Loucy (cell line): ENCODE data around the gene GDAP2.

Experiments
- H2AFZ ChIP-seq: fragments of 200-600 bp; sonication (generic); 2 replicates; pipeline ENCODE4 v1.6.0; 2016; ENCODE audit warnings: antibody characterized with exemption, mild to moderate bottlenecking, low read length, moderate library complexity
- H3F3A ChIP-seq: fragments of 200-600 bp; 2 replicates; pipeline ENCODE4 v1.6.0; 2016; ENCODE audit warnings: antibody characterized with exemption, low read depth, mild to moderate bottlenecking
- H3K27me3 ChIP-seq: fragments of 200-600 bp; sonication (generic); 2 replicates; pipeline ENCODE4 v1.6.1; 2014; ENCODE audit warnings: low read length, mild to moderate bottlenecking; ENCODE audit not compliant: insufficient read depth, poor library complexity, severe bottlenecking
- H3K36me3 ChIP-seq: fragments of 200-600 bp; sonication (generic); 2 replicates; pipeline ENCODE4 v1.6.1; 2016; ENCODE audit warnings: low read length; ENCODE audit not compliant: insufficient read depth
- H3K4me1 ChIP-seq: fragments of 200-600 bp; sonication (generic); 2 replicates; pipeline ENCODE4 v1.5.1; 2014; ENCODE audit warnings: low read length, mild to moderate bottlenecking; ENCODE audit not compliant: insufficient read depth, poor library complexity, severe bottlenecking
- H3K4me2 ChIP-seq: fragments of 200-600 bp; sonication (generic); 2 replicates; pipeline ENCODE4 v1.6.0; 2014; ENCODE audit warnings: antibody characterized with exemption, low read length, low read depth, mild to moderate bottlenecking; ENCODE audit not compliant: poor library complexity, severe bottlenecking
- H3K4me3 ChIP-seq: fragments of 200-600 bp; sonication (generic); 2 replicates; pipeline ENCODE4 v1.5.1; 2014; ENCODE audit warnings: low read length, mild to moderate bottlenecking, mixed read lengths; ENCODE audit not compliant: poor library complexity, severe bottlenecking
- H3K79me2 ChIP-seq: fragments of 200-600 bp; sonication (generic); 2 replicates; pipeline ENCODE4 v1.6.1; 2014; ENCODE audit warnings: low read length; ENCODE audit not compliant: insufficient read depth
- H3K9ac ChIP-seq: fragments of 200-600 bp; sonication (generic); 2 replicates; pipeline ENCODE4 v1.6.0; 2014; ENCODE audit warnings: mild to moderate bottlenecking, low read depth, low read length, moderate library complexity; ENCODE audit not compliant: poor library complexity, severe bottlenecking
- H3K9me2 ChIP-seq: fragments of 200-600 bp; sonication (generic); replicated peaks from 2 replicates; pipeline ENCODE4 v1.6.1; 2016; ENCODE audit warnings: low read depth, low read length, mixed read lengths
- H3K9me3 ChIP-seq: fragments of 200-600 bp; sonication (generic); 2 replicates; pipeline ENCODE4 v1.6.1; 2014; ENCODE audit warnings: mild to moderate bottlenecking, antibody characterized with exemption, low read length, low read depth; ENCODE audit not compliant: insufficient read depth
- H4K20me1 ChIP-seq: fragments of 200-600 bp; sonication (generic); 2 replicates; pipeline ENCODE4 v1.6.0; 2014; ENCODE audit warnings: antibody characterized with exemption, low read length, mild to moderate bottlenecking; ENCODE audit not compliant: insufficient read depth, poor library complexity, severe bottlenecking
- CTCF ChIP-seq: fragments of 200-600 bp; sonication (generic); conservative IDR thresholded peaks from 2 replicates; pipeline ENCODE4 v1.5.1; 2014; ENCODE audit warnings: mild to moderate bottlenecking, antibody characterized with exemption, low read length
- EZH2phosphoT487 ChIP-seq: fragments of 200-600 bp; IDR thresholded peaks from 2 replicates; pipeline ENCODE4 v1.6.1; 2018; ENCODE audit warnings: antibody characterized with exemption, mild to moderate bottlenecking, moderate library complexity, borderline replicate concordance

The GDAP2 gene

GRCh38 chr1:117886101-117886795 lies 43.2 kb downstream of the GDAP2 start:
- Histone ChIP-seq H2AFZ (no peak overlapping the region), H3K9me3 (no peaks in the 10 kb centered on the region), H3K9me2 (no peaks in the 10 kb centered on the region), H3F3A (no peaks in the 10 kb centered on the region), H3K4me3 (no peak overlapping the region), H3K4me1 (no peaks in the 10 kb centered on the region), H3K36me3 (peaks cover 19% of the 10 kb centered on the region; the same call in 1 of the 2 replicates), H3K79me2 (no peaks in the 10 kb centered on the region), H3K27me3 (no peaks in the 10 kb centered on the region), H4K20me1 (no peaks in the 10 kb centered on the region), H3K9ac (no peak overlapping the region), H3K4me2 (no peak overlapping the region)
- no peak for TF ChIP-seq EZH2phosphoT487
- TF ChIP-seq CTCF: no peak

- Histone ChIP-seq H3K36me3 (peaks cover 18% of the 10 kb centered on the region; the same call in 1 of the 2 replicates), H3F3A (no peaks in the 10 kb centered on the region), H3K9me3 (no peaks in the 10 kb centered on the region), H3K9ac (no peak overlapping the region), H3K79me2 (no peaks in the 10 kb centered on the region), H3K9me2 (no peaks in the 10 kb centered on the region), H4K20me1 (no peaks in the 10 kb centered on the region), H3K4me1 (no peaks in the 10 kb centered on the region), H3K4me2 (no peak overlapping the region), H3K4me3 (no peak overlapping the region), H3K27me3 (no peaks in the 10 kb centered on the region), H2AFZ (no peak overlapping the region)
- TF ChIP-seq CTCF (no peak), EZH2phosphoT487 (no peak)
Observed at GRCh38 chr1:117883616-117884015, 45.8 kb downstream of the GDAP2 start.

GRCh38 chr1:117879284-117879683 lies 50.1 kb downstream of the GDAP2 start:
- no peaks in the 10 kb centered on the region for H3K9me2 ChIP-seq
- H2AFZ ChIP-seq: no peak overlapping the region
- no peak overlapping the region for H3K4me3 ChIP-seq
- TF ChIP-seq CTCF (no peak), EZH2phosphoT487 (no peak)
- no peak overlapping the region for H3K4me2 ChIP-seq
- no peaks in the 10 kb centered on the region for H3K27me3 ChIP-seq
- H4K20me1 ChIP-seq: no peaks in the 10 kb centered on the region
- H3K36me3 ChIP-seq: peaks cover 15% of the 10 kb centered on the region; the same call in 1 of the 2 replicates
- no peak overlapping the region for H3K9ac ChIP-seq
- H3K9me3 ChIP-seq: no peaks in the 10 kb centered on the region
- H3F3A ChIP-seq: no peaks in the 10 kb centered on the region
- no peaks in the 10 kb centered on the region for H3K4me1 ChIP-seq
- H3K79me2 ChIP-seq: no peaks in the 10 kb centered on the region
